A673 (cell line): ENCODE measurements around the gene PUS7.

Experiments
- CTCF ChIP-seq: fragments of 300-800, 200-600 bp; sonication (generic); conservative IDR thresholded peaks from 2 replicates; pipeline ENCODE4 v1.5.1; 2017; ENCODE audit warnings: low read depth, mild to moderate bottlenecking, antibody characterized with exemption, low read length, moderate library complexity, mixed read lengths
- EZH2 ChIP-seq: fragments of 200-600 bp; sonication (generic); IDR thresholded peaks from 2 replicates; pipeline ENCODE4 v1.6.1; 2017; ENCODE audit warnings: borderline replicate concordance, low read depth, mild to moderate bottlenecking, mixed read lengths, antibody characterized with exemption, low read length; ENCODE audit not compliant: poor library complexity, severe bottlenecking

GRCh38 chr7:105477908-105478307, 44.2 kb downstream of the PUS7 start:
- TF ChIP-seq EZH2 (no peak), CTCF (no peak)
